GM23338 (cell line): ENCODE results near the gene HMOX1. TPM values are rescaled to one million over a fixed set of nuclear protein-coding genes. Genes with fewer than 3 reads are reported as not detected.
A peak's percentile ranks its signal among the peaks of the same experiment; 100 is the strongest.

Experiments
- ATAC-seq: fragments of 200-7000 bp; cut with Tn5 transposase; 3 replicates; pipeline ENCODE4 v1.9.1; 2020
- DNase-seq: peaks from one replicate; pipeline ENCODE4 v3.0.0-alpha.2; 2015; ENCODE audit warnings: low spot score
- H2AFZ ChIP-seq: fragments of 200-600 bp; sonication (generic); 2 replicates; pipeline ENCODE4 v1.8.0; 2016; ENCODE audit warnings: antibody characterized with exemption, mild to moderate bottlenecking, moderate library complexity
- H3F3A ChIP-seq: fragments of 200-600 bp; sonication (generic); replicated peaks from 2 replicates; pipeline ENCODE4 v1.8.0; 2017; ENCODE audit warnings: antibody characterized with exemption, mixed run types, low read depth
- H3K27ac ChIP-seq: fragments of 200-600 bp; sonication (generic); 2 replicates; pipeline ENCODE4 v1.6.1; 2016; ENCODE audit warnings: low read depth
- H3K27me3 ChIP-seq: fragments of 200-600 bp; sonication (generic); 2 replicates; pipeline ENCODE4 v1.8.0; 2016; ENCODE audit warnings: mild to moderate bottlenecking, mixed run types, moderate library complexity; ENCODE audit not compliant: insufficient read depth
- H3K36me3 ChIP-seq: fragments of 200-600 bp; sonication (generic); 2 replicates; pipeline ENCODE4 v1.8.0; 2016; ENCODE audit warnings: mild to moderate bottlenecking; ENCODE audit not compliant: insufficient read depth
- H3K4me1 ChIP-seq: fragments of 200-600 bp; sonication (generic); 2 replicates; pipeline ENCODE4 v1.8.0; 2016; ENCODE audit warnings: mild to moderate bottlenecking, moderate library complexity; ENCODE audit not compliant: insufficient read depth
- H3K4me2 ChIP-seq: fragments of 200-600 bp; sonication (generic); 2 replicates; pipeline ENCODE4 v1.7.1; 2017; ENCODE audit warnings: mixed run types
- H3K4me3 ChIP-seq: fragments of 200-600 bp; sonication (generic); 2 replicates; pipeline ENCODE4 v1.6.1; 2016; ENCODE audit warnings: mixed run types
- H3K79me2 ChIP-seq: fragments of 200-600 bp; sonication (generic); replicated peaks from 2 replicates; pipeline ENCODE4 v1.8.0; 2017; ENCODE audit warnings: mild to moderate bottlenecking; ENCODE audit not compliant: insufficient read depth
- H3K9me2 ChIP-seq: fragments of 200-600 bp; sonication (generic); 2 replicates; pipeline ENCODE4 v1.8.0; 2017; ENCODE audit not compliant: insufficient read depth
- H4K20me1 ChIP-seq: fragments of 200-600 bp; sonication (generic); replicated peaks from 2 replicates; pipeline ENCODE4 v1.8.0; 2017; ENCODE audit warnings: mild to moderate bottlenecking; ENCODE audit not compliant: insufficient read depth
- H3K27ac Mint-ChIP-seq: 2 replicates; pipeline ENCODE4 v1.8.0; 2020; ENCODE audit warnings: inconsistent platforms, mild to moderate bottlenecking, moderate library complexity, mixed read lengths
- H3K27me3 Mint-ChIP-seq: 3 replicates; pipeline ENCODE4 v1.8.0; 2022; ENCODE audit warnings: low read depth, mild to moderate bottlenecking, moderate library complexity, mixed read lengths, inconsistent platforms; ENCODE audit not compliant: insufficient read depth, poor library complexity
- H3K36me3 Mint-ChIP-seq: 3 replicates; pipeline ENCODE4 v1.8.0; 2021; ENCODE audit warnings: low read depth, mild to moderate bottlenecking, inconsistent platforms, moderate library complexity, mixed read lengths
- H3K4me1 Mint-ChIP-seq: 3 replicates; pipeline ENCODE4 v1.8.0; 2020; ENCODE audit warnings: mild to moderate bottlenecking, inconsistent platforms, mixed read lengths
- H3K4me3 Mint-ChIP-seq: 3 replicates; pipeline ENCODE4 v1.8.0; 2021; ENCODE audit warnings: moderate library complexity, mild to moderate bottlenecking, inconsistent platforms, mixed read lengths
- H3K9me3 Mint-ChIP-seq: 3 replicates; pipeline ENCODE4 v1.8.0; 2020; ENCODE audit warnings: moderate library complexity, mild to moderate bottlenecking, inconsistent platforms, mixed read lengths
- CREB1 ChIP-seq: fragments of 250-450 bp; sonication (Bioruptor Pico); IDR thresholded peaks from 2 replicates; pipeline ENCODE4 v1.5.0; 2020; ENCODE audit warnings: low read depth, mild to moderate bottlenecking, moderate library complexity
- EZH2 ChIP-seq: fragments of 200-600 bp; sonication (generic); IDR thresholded peaks from one replicate; pipeline ENCODE4 v1.8.0; 2017; ENCODE audit warnings: antibody characterized with exemption, mild to moderate bottlenecking, low read depth; ENCODE audit not compliant: unreplicated experiment
- EZH2phosphoT487 ChIP-seq: fragments of 200-600 bp; sonication (generic); IDR thresholded peaks from one replicate; pipeline ENCODE4 v1.8.1; 2018; ENCODE audit warnings: antibody characterized with exemption; ENCODE audit not compliant: unreplicated experiment
- NANOG ChIP-seq: IDR thresholded peaks from 2 replicates; pipeline ENCODE4 v1.6.1; 2016; ENCODE audit warnings: antibody characterized with exemption, borderline replicate concordance
- STAT1 ChIP-seq: IDR thresholded peaks from one replicate; pipeline ENCODE4 v1.6.1; 2016; ENCODE audit warnings: antibody characterized with exemption; ENCODE audit not compliant: unreplicated experiment
- ZNF114 ChIP-seq: fragments of 250-450 bp; sonication (Bioruptor Pico); IDR thresholded peaks from 2 replicates; pipeline ENCODE4 v1.5.0; 2020; ENCODE audit warnings: mild to moderate bottlenecking, moderate library complexity
- ZNF331 ChIP-seq: fragments of 250-450 bp; sonication (Bioruptor Pico); IDR thresholded peaks from 2 replicates; pipeline ENCODE4 v1.5.0; 2020; ENCODE audit warnings: low read depth, mild to moderate bottlenecking, moderate library complexity
- polyA plus RNA-seq: library from polyadenylated mRNA; unstranded; fragments of >200 nt; fragmentation: Nextera tagmentation; extraction: Ambion mirVana; gene quantifications from 2 replicates; pipeline ENCODE4 v1.2.1, GENCODE V29; 2016
- total RNA-seq: library from RNA; depleted of rRNA; stranded (reverse); fragments of >200 nt; shearing (Covaris generic); gene quantifications from 2 replicates; pipeline ENCODE4 v1.2.3, GENCODE V29; 2014
- TF ChIP-seq, protein P1 (sequence below): fragments of 250-450 bp; sonication (Bioruptor Pico); IDR thresholded peaks from 2 replicates; pipeline ENCODE4 v1.5.0; 2020; ENCODE audit warnings: mild to moderate bottlenecking, moderate library complexity
- TF ChIP-seq, protein P2 (sequence below): IDR thresholded peaks from one replicate; pipeline ENCODE4 v1.6.1; 2018; ENCODE audit warnings: antibody characterized with exemption; ENCODE audit not compliant: unreplicated experiment
- TF ChIP-seq, protein P3 (sequence below): IDR thresholded peaks from 2 replicates; pipeline ENCODE4 v1.6.1; 2016; ENCODE audit warnings: antibody characterized with exemption

Gene HMOX1
- total and polyA plus RNA-seq, 2 experiments from 2014 or later, result 10.9 to 22.6 TPM

DNA sequence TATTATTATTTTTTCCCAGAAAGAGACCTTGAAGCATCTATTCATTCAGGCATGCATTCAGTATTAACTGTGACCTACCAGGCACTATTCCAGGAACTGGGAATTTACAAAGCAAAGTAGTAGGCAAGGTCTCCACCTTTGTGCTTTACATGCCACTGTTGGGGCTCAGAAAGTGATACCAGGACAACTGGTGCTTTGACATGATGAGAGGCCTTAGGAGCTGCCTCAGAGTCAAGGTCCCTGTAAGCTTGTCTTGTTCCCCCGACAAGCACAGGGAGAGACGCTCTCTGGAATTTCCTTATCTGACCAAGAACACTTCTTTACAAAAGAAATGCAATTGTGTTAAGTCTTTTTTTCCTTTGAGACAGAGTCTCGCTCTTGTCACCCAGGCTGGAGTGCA lies 2.3 kb upstream of the HMOX1 start:
- ATAC-seq, result no peak
- Mint-ChIP-seq H3K4me1 (peaks cover 64% of the 10 kb centered on the region), H3K27me3 (peaks cover 33% of the 10 kb centered on the region), H3K9me3 (no peaks in the 10 kb centered on the region), H3K36me3 (peaks cover 9% of the 10 kb centered on the region), H3K4me3 (no peak overlapping the region), H3K27ac (peak overlapping the region; percentile 100)
- Histone ChIP-seq H3K36me3 (no peaks in the 10 kb centered on the region), H3F3A (peaks cover 41% of the 10 kb centered on the region), H3K4me2 (peak overlapping the region; percentile 44), H3K79me2 (peaks cover 11% of the 10 kb centered on the region), H2AFZ (no peak overlapping the region; the same call in 1 of the 2 replicates), H3K27ac (peak overlapping the region; percentile 97), H3K27me3 (no peaks in the 10 kb centered on the region), H3K4me3 (no peak overlapping the region), H3K4me1 (peaks cover 76% of the 10 kb centered on the region), H4K20me1 (no peaks in the 10 kb centered on the region), H3K9me2 (no peaks in the 10 kb centered on the region)
- no peak for DNase-seq
- TF ChIP-seq EZH2phosphoT487, result no peak
- TF ChIP-seq, protein P1, sequence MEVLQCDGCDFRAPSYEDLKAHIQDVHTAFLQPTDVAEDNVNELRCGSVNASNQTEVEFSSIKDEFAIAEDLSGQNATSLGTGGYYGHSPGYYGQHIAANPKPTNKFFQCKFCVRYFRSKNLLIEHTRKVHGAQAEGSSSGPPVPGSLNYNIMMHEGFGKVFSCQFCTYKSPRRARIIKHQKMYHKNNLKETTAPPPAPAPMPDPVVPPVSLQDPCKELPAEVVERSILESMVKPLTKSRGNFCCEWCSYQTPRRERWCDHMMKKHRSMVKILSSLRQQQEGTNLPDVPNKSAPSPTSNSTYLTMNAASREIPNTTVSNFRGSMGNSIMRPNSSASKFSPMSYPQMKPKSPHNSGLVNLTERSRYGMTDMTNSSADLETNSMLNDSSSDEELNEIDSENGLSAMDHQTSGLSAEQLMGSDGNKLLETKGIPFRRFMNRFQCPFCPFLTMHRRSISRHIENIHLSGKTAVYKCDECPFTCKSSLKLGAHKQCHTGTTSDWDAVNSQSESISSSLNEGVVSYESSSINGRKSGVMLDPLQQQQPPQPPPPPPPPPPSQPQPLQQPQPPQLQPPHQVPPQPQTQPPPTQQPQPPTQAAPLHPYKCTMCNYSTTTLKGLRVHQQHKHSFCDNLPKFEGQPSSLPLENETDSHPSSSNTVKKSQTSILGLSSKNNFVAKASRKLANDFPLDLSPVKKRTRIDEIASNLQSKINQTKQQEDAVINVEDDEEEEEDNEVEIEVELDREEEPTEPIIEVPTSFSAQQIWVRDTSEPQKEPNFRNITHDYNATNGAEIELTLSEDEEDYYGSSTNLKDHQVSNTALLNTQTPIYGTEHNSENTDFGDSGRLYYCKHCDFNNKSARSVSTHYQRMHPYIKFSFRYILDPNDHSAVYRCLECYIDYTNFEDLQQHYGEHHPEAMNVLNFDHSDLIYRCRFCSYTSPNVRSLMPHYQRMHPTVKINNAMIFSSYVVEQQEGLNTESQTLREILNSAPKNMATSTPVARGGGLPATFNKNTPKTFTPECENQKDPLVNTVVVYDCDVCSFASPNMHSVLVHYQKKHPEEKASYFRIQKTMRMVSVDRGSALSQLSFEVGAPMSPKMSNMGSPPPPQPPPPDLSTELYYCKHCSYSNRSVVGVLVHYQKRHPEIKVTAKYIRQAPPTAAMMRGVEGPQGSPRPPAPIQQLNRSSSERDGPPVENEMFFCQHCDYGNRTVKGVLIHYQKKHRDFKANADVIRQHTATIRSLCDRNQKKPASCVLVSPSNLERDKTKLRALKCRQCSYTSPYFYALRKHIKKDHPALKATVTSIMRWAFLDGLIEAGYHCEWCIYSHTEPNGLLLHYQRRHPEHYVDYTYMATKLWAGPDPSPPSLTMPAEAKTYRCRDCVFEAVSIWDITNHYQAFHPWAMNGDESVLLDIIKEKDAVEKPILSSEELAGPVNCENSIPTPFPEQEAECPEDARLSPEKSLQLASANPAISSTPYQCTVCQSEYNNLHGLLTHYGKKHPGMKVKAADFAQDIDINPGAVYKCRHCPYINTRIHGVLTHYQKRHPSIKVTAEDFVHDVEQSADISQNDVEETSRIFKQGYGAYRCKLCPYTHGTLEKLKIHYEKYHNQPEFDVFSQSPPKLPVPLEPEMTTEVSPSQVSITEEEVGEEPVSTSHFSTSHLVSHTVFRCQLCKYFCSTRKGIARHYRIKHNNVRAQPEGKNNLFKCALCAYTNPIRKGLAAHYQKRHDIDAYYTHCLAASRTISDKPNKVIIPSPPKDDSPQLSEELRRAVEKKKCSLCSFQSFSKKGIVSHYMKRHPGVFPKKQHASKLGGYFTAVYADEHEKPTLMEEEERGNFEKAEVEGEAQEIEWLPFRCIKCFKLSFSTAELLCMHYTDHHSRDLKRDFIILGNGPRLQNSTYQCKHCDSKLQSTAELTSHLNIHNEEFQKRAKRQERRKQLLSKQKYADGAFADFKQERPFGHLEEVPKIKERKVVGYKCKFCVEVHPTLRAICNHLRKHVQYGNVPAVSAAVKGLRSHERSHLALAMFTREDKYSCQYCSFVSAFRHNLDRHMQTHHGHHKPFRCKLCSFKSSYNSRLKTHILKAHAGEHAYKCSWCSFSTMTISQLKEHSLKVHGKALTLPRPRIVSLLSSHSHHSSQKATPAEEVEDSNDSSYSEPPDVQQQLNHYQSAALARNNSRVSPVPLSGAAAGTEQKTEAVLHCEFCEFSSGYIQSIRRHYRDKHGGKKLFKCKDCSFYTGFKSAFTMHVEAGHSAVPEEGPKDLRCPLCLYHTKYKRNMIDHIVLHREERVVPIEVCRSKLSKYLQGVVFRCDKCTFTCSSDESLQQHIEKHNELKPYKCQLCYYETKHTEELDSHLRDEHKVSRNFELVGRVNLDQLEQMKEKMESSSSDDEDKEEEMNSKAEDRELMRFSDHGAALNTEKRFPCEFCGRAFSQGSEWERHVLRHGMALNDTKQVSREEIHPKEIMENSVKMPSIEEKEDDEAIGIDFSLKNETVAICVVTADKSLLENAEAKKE, result no peak
- TF ChIP-seq, protein P2, sequence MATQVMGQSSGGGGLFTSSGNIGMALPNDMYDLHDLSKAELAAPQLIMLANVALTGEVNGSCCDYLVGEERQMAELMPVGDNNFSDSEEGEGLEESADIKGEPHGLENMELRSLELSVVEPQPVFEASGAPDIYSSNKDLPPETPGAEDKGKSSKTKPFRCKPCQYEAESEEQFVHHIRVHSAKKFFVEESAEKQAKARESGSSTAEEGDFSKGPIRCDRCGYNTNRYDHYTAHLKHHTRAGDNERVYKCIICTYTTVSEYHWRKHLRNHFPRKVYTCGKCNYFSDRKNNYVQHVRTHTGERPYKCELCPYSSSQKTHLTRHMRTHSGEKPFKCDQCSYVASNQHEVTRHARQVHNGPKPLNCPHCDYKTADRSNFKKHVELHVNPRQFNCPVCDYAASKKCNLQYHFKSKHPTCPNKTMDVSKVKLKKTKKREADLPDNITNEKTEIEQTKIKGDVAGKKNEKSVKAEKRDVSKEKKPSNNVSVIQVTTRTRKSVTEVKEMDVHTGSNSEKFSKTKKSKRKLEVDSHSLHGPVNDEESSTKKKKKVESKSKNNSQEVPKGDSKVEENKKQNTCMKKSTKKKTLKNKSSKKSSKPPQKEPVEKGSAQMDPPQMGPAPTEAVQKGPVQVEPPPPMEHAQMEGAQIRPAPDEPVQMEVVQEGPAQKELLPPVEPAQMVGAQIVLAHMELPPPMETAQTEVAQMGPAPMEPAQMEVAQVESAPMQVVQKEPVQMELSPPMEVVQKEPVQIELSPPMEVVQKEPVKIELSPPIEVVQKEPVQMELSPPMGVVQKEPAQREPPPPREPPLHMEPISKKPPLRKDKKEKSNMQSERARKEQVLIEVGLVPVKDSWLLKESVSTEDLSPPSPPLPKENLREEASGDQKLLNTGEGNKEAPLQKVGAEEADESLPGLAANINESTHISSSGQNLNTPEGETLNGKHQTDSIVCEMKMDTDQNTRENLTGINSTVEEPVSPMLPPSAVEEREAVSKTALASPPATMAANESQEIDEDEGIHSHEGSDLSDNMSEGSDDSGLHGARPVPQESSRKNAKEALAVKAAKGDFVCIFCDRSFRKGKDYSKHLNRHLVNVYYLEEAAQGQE, result no peak
- TF ChIP-seq NANOG, result no peak
- TF ChIP-seq, protein P3, sequence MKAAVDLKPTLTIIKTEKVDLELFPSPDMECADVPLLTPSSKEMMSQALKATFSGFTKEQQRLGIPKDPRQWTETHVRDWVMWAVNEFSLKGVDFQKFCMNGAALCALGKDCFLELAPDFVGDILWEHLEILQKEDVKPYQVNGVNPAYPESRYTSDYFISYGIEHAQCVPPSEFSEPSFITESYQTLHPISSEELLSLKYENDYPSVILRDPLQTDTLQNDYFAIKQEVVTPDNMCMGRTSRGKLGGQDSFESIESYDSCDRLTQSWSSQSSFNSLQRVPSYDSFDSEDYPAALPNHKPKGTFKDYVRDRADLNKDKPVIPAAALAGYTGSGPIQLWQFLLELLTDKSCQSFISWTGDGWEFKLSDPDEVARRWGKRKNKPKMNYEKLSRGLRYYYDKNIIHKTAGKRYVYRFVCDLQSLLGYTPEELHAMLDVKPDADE, result no peak
- no peak for TF ChIP-seq CREB1 (CRISPR knock-in tag)
- TF ChIP-seq ZNF114 (CRISPR knock-in tag), result no peak
- no peak for TF ChIP-seq ZNF331 (CRISPR knock-in tag)
- TF ChIP-seq EZH2, result no peak
- TF ChIP-seq STAT1, result no peak
